Stimulated activated CD4-positive, alpha-beta T cell treated with anti-CD3 and anti-CD28 coated beads, Interleukin-4, amount 100 ng/mL, for 24 hours (primary cell): ENCODE results near the gene ESR1.
"Not testable (repeated sequence)": the region's sequence is repeated elsewhere in the genome, so short reads cannot be mapped to it uniquely, and the experiment has no call there.

Experiments used
- DNase-seq: peaks from one replicate; pipeline ENCODE4 v3.0.0-alpha.2; 2020

The ESR1 gene

GRCh38 chr6:151814614-151815013, 7.1 kb downstream of the ESR1 start:
- no peak for DNase-seq

- no peak for DNase-seq
Observed at GRCh38 chr6:151822252-151823111, 15.0 kb downstream of the ESR1 start.

- no peak for DNase-seq
Observed at GRCh38 chr6:151826517-151827142, 19.1 kb downstream of the ESR1 start.

- no peak for DNase-seq
Observed at GRCh38 chr6:151832710-151833109, 25.2 kb downstream of the ESR1 start.

GRCh38 chr6:151835396-151835795, 27.9 kb downstream of the ESR1 start:
- no peak for DNase-seq

- no peak for DNase-seq
Observed at GRCh38 chr6:151837223-151837622, 29.7 kb downstream of the ESR1 start.

- DNase-seq, result no peak
Observed at GRCh38 chr6:151842816-151843215, 35.3 kb downstream of the ESR1 start.

GRCh38 chr6:151847064-151847463, 39.6 kb downstream of the ESR1 start:
- no peak for DNase-seq

GRCh38 chr6:151850479-151851003, 43.1 kb downstream of the ESR1 start:
- DNase-seq, result no peak

- no peak for DNase-seq
Observed at GRCh38 chr6:151858294-151858693, 50.8 kb downstream of the ESR1 start.

GRCh38 chr6:151862461-151862860, 55.0 kb downstream of the ESR1 start:
- DNase-seq, result no peak

GRCh38 chr6:151867361-151867869, 59.9 kb downstream of the ESR1 start:
- not testable (repeated sequence) for DNase-seq

GRCh38 chr6:151869345-151869744, 61.9 kb downstream of the ESR1 start:
- no peak for DNase-seq

- DNase-seq, result no peak
Observed at GRCh38 chr6:151869787-151870186, 62.3 kb downstream of the ESR1 start.

- DNase-seq, result no peak
Observed at GRCh38 chr6:151870375-151870774, 62.9 kb downstream of the ESR1 start.

- DNase-seq, result no peak
Observed at GRCh38 chr6:151875524-151875923, 68.0 kb downstream of the ESR1 start.

GRCh38 chr6:151876122-151876521, 68.6 kb downstream of the ESR1 start:
- no peak for DNase-seq

- DNase-seq, result no peak
Observed at GRCh38 chr6:151877458-151877857, 70.0 kb downstream of the ESR1 start.

- DNase-seq, result no peak
Observed at GRCh38 chr6:151881231-151881630, 73.7 kb downstream of the ESR1 start.

- no peak for DNase-seq
Observed at GRCh38 chr6:151882206-151882605, 74.7 kb downstream of the ESR1 start.

GRCh38 chr6:151885234-151885633, 77.8 kb downstream of the ESR1 start:
- DNase-seq, result no peak

- DNase-seq, result no peak
Observed at GRCh38 chr6:151891524-151891923, 84.0 kb downstream of the ESR1 start.

- not testable (repeated sequence) for DNase-seq
Observed at GRCh38 chr6:151894426-151894825, 86.9 kb downstream of the ESR1 start.

GRCh38 chr6:151899221-151899620, 91.7 kb downstream of the ESR1 start:
- DNase-seq, result not testable (repeated sequence)
